GM23338 (cell line): Measurements from ENCODE around the gene POLR1C. TPM values are rescaled to one million over a fixed set of nuclear protein-coding genes. Genes with fewer than 3 reads are reported as not detected.

ENCODE experiments used
- ATAC-seq: fragments of 200-7000 bp; cut with Tn5 transposase; 3 replicates; pipeline ENCODE4 v1.9.1; 2020
- DNase-seq: peaks from one replicate; pipeline ENCODE4 v3.0.0-alpha.2; 2015; ENCODE audit warnings: low spot score
- H2AFZ ChIP-seq: fragments of 200-600 bp; sonication (generic); 2 replicates; pipeline ENCODE4 v1.8.0; 2016; ENCODE audit warnings: antibody characterized with exemption, mild to moderate bottlenecking, moderate library complexity
- H3F3A ChIP-seq: fragments of 200-600 bp; sonication (generic); replicated peaks from 2 replicates; pipeline ENCODE4 v1.8.0; 2017; ENCODE audit warnings: antibody characterized with exemption, mixed run types, low read depth
- H3K27ac ChIP-seq: fragments of 200-600 bp; sonication (generic); 2 replicates; pipeline ENCODE4 v1.6.1; 2016; ENCODE audit warnings: low read depth
- H3K27me3 ChIP-seq: fragments of 200-600 bp; sonication (generic); 2 replicates; pipeline ENCODE4 v1.8.0; 2016; ENCODE audit warnings: mild to moderate bottlenecking, mixed run types, moderate library complexity; ENCODE audit not compliant: insufficient read depth
- H3K36me3 ChIP-seq: fragments of 200-600 bp; sonication (generic); 2 replicates; pipeline ENCODE4 v1.8.0; 2016; ENCODE audit warnings: mild to moderate bottlenecking; ENCODE audit not compliant: insufficient read depth
- H3K4me1 ChIP-seq: fragments of 200-600 bp; sonication (generic); 2 replicates; pipeline ENCODE4 v1.8.0; 2016; ENCODE audit warnings: mild to moderate bottlenecking, moderate library complexity; ENCODE audit not compliant: insufficient read depth
- H3K4me2 ChIP-seq: fragments of 200-600 bp; sonication (generic); 2 replicates; pipeline ENCODE4 v1.7.1; 2017; ENCODE audit warnings: mixed run types
- H3K4me3 ChIP-seq: fragments of 200-600 bp; sonication (generic); 2 replicates; pipeline ENCODE4 v1.6.1; 2016; ENCODE audit warnings: mixed run types
- H3K79me2 ChIP-seq: fragments of 200-600 bp; sonication (generic); replicated peaks from 2 replicates; pipeline ENCODE4 v1.8.0; 2017; ENCODE audit warnings: mild to moderate bottlenecking; ENCODE audit not compliant: insufficient read depth
- H3K9me2 ChIP-seq: fragments of 200-600 bp; sonication (generic); 2 replicates; pipeline ENCODE4 v1.8.0; 2017; ENCODE audit not compliant: insufficient read depth
- H4K20me1 ChIP-seq: fragments of 200-600 bp; sonication (generic); replicated peaks from 2 replicates; pipeline ENCODE4 v1.8.0; 2017; ENCODE audit warnings: mild to moderate bottlenecking; ENCODE audit not compliant: insufficient read depth
- H3K27ac Mint-ChIP-seq: 2 replicates; pipeline ENCODE4 v1.8.0; 2020; ENCODE audit warnings: inconsistent platforms, mild to moderate bottlenecking, moderate library complexity, mixed read lengths
- H3K27me3 Mint-ChIP-seq: 3 replicates; pipeline ENCODE4 v1.8.0; 2022; ENCODE audit warnings: low read depth, mild to moderate bottlenecking, moderate library complexity, mixed read lengths, inconsistent platforms; ENCODE audit not compliant: insufficient read depth, poor library complexity
- H3K36me3 Mint-ChIP-seq: 3 replicates; pipeline ENCODE4 v1.8.0; 2021; ENCODE audit warnings: low read depth, mild to moderate bottlenecking, inconsistent platforms, moderate library complexity, mixed read lengths
- H3K4me1 Mint-ChIP-seq: 3 replicates; pipeline ENCODE4 v1.8.0; 2020; ENCODE audit warnings: mild to moderate bottlenecking, inconsistent platforms, mixed read lengths
- H3K4me3 Mint-ChIP-seq: 3 replicates; pipeline ENCODE4 v1.8.0; 2021; ENCODE audit warnings: moderate library complexity, mild to moderate bottlenecking, inconsistent platforms, mixed read lengths
- H3K9me3 Mint-ChIP-seq: 3 replicates; pipeline ENCODE4 v1.8.0; 2020; ENCODE audit warnings: moderate library complexity, mild to moderate bottlenecking, inconsistent platforms, mixed read lengths
- CREB1 ChIP-seq: fragments of 250-450 bp; sonication (Bioruptor Pico); IDR thresholded peaks from 2 replicates; pipeline ENCODE4 v1.5.0; 2020; ENCODE audit warnings: low read depth, mild to moderate bottlenecking, moderate library complexity
- ETS1 ChIP-seq: IDR thresholded peaks from 2 replicates; pipeline ENCODE4 v1.6.1; 2016; ENCODE audit warnings: antibody characterized with exemption
- EZH2 ChIP-seq: fragments of 200-600 bp; sonication (generic); IDR thresholded peaks from one replicate; pipeline ENCODE4 v1.8.0; 2017; ENCODE audit warnings: antibody characterized with exemption, mild to moderate bottlenecking, low read depth; ENCODE audit not compliant: unreplicated experiment
- EZH2phosphoT487 ChIP-seq: fragments of 200-600 bp; sonication (generic); IDR thresholded peaks from one replicate; pipeline ENCODE4 v1.8.1; 2018; ENCODE audit warnings: antibody characterized with exemption; ENCODE audit not compliant: unreplicated experiment
- JUNB ChIP-seq: IDR thresholded peaks from one replicate; pipeline ENCODE4 v1.6.1; 2016; ENCODE audit warnings: antibody characterized with exemption; ENCODE audit not compliant: unreplicated experiment
- NANOG ChIP-seq: IDR thresholded peaks from 2 replicates; pipeline ENCODE4 v1.6.1; 2016; ENCODE audit warnings: antibody characterized with exemption, borderline replicate concordance
- POLR2AphosphoS5 ChIP-seq: IDR thresholded peaks from 2 replicates; pipeline ENCODE4 v1.6.1; 2016; ENCODE audit warnings: antibody characterized with exemption, low read depth
- REST ChIP-seq: IDR thresholded peaks from one replicate; pipeline ENCODE4 v1.6.1; 2018; ENCODE audit warnings: antibody characterized with exemption; ENCODE audit not compliant: unreplicated experiment
- ZNF462 ChIP-seq: fragments of 250-450 bp; sonication (Bioruptor Pico); IDR thresholded peaks from 2 replicates; pipeline ENCODE4 v1.5.0; 2020; ENCODE audit warnings: mild to moderate bottlenecking, moderate library complexity
- polyA plus RNA-seq: library from polyadenylated mRNA; unstranded; fragments of >200 nt; fragmentation: Nextera tagmentation; extraction: Ambion mirVana; gene quantifications from 2 replicates; pipeline ENCODE4 v1.2.1, GENCODE V29; 2016
- total RNA-seq: library from RNA; depleted of rRNA; stranded (reverse); fragments of >200 nt; shearing (Covaris generic); gene quantifications from 2 replicates; pipeline ENCODE4 v1.2.3, GENCODE V29; 2014

Gene POLR1C
- total and polyA plus RNA-seq, 2 experiments from 2014 or later: 26.6 to 47.0 TPM

- no peak overlapping the region for H2AFZ ChIP-seq
- no peaks in the 10 kb centered on the region for H3K27me3 ChIP-seq
- peaks cover 34% of the 10 kb centered on the region for H3K4me1 Mint-ChIP-seq
- DNase-seq (no peak), ATAC-seq (no peak)
- H3K9me3 Mint-ChIP-seq: no peaks in the 10 kb centered on the region
- TF ChIP-seq POLR2AphosphoS5: no peak
- TF ChIP-seq CREB1 (CRISPR knock-in tag): no peak
- no peak for TF ChIP-seq EZH2
- no peak for TF ChIP-seq ZNF462 (CRISPR knock-in tag)
- TF ChIP-seq JUNB: no peak
- TF ChIP-seq REST: no peak
- TF ChIP-seq NANOG: no peak
- no peak for TF ChIP-seq EZH2phosphoT487
- no peak for TF ChIP-seq ETS1
- H3K4me3 ChIP-seq: no peak overlapping the region
- H3K27ac ChIP-seq: no peak overlapping the region
- peaks cover 34% of the 10 kb centered on the region for H3K79me2 ChIP-seq
- H3K4me1 ChIP-seq: peaks cover 16% of the 10 kb centered on the region
- peaks cover 7% of the 10 kb centered on the region for H4K20me1 ChIP-seq
- peaks cover 15% of the 10 kb centered on the region for H3K36me3 Mint-ChIP-seq
- H3K27ac Mint-ChIP-seq: no peak overlapping the region
- H3F3A ChIP-seq: no peaks in the 10 kb centered on the region
- no peak overlapping the region for H3K4me2 ChIP-seq
- peaks cover under 1% of the 10 kb centered on the region; the same call in 1 of the 2 replicates for H3K36me3 ChIP-seq
- H3K9me2 ChIP-seq: no peaks in the 10 kb centered on the region
- H3K4me3 Mint-ChIP-seq: no peak overlapping the region
- peaks cover 6% of the 10 kb centered on the region for H3K27me3 Mint-ChIP-seq
Measured at GRCh38 chr6:43494321-43494720, 22.6 kb upstream of the POLR1C start.
